ENCODE results near the gene CLGN.

The CLGN gene

GRCh38 chr4:140357868-140358267, 69.6 kb downstream of the CLGN start:
- Histone ChIP-seq H3K4me3 (ENCODE audit: low read length in 2 of 2) (no peak overlapping the region), H3K9ac (ENCODE audit: low read length in 2 of 2) (no peak overlapping the region), H3K27ac (ENCODE audit: low read length) (no peak overlapping the region), H3K36me3 (ENCODE audit: control insufficient read depth in 2 of 2, insufficient read depth in 2 of 2, low read length in 2 of 2) (no peaks in the 10 kb centered on the region), H3K9me3 (ENCODE audit: control insufficient read depth in 2 of 2, low read length in 2 of 2) (no peaks in the 10 kb centered on the region), H3K4me1 (ENCODE audit: control insufficient read depth, insufficient read depth, low read length) (no peaks in the 10 kb centered on the region), H3K27me3 (ENCODE audit: control insufficient read depth in 1 of 2, insufficient read depth in 2 of 2, low read length in 2 of 2) (peaks cover 0 to 2% of the 10 kb centered on the region in 2 donors)

- H3K9ac ChIP-seq (ENCODE audit: low read length in 2 of 2), result no peak overlapping the region
- no peak overlapping the region for H3K4me3 ChIP-seq (ENCODE audit: low read length in 2 of 2)
- H3K9me3 ChIP-seq (ENCODE audit: control insufficient read depth in 2 of 2, low read length in 2 of 2), result no peaks in the 10 kb centered on the region
- no peak overlapping the region for H3K27ac ChIP-seq (ENCODE audit: low read length)
- H3K27me3 ChIP-seq (ENCODE audit: control insufficient read depth in 1 of 2, insufficient read depth in 2 of 2, low read length in 2 of 2), result peaks cover 0 to 2% of the 10 kb centered on the region in 2 donors
- H3K36me3 ChIP-seq (ENCODE audit: control insufficient read depth in 2 of 2, insufficient read depth in 2 of 2, low read length in 2 of 2), result no peaks in the 10 kb centered on the region
- no peaks in the 10 kb centered on the region for H3K4me1 ChIP-seq (ENCODE audit: control insufficient read depth, insufficient read depth, low read length)
These were observed 72.2 kb downstream of the CLGN start for GRCh38 chr4:140355288-140355687.

GRCh38 chr4:140353786-140354185, 73.7 kb downstream of the CLGN start:
- Histone ChIP-seq H3K36me3 (ENCODE audit: control insufficient read depth in 2 of 2, insufficient read depth in 2 of 2, low read length in 2 of 2) (no peaks in the 10 kb centered on the region), H3K27me3 (ENCODE audit: control insufficient read depth in 1 of 2, insufficient read depth in 2 of 2, low read length in 2 of 2) (peaks cover 0 to 2% of the 10 kb centered on the region in 2 donors), H3K4me1 (ENCODE audit: control insufficient read depth, insufficient read depth, low read length) (no peaks in the 10 kb centered on the region), H3K9me3 (ENCODE audit: control insufficient read depth in 2 of 2, low read length in 2 of 2) (no peaks in the 10 kb centered on the region), H3K27ac (ENCODE audit: low read length) (no peak overlapping the region), H3K4me3 (ENCODE audit: low read length in 2 of 2) (no peak overlapping the region), H3K9ac (ENCODE audit: low read length in 2 of 2) (no peak overlapping the region)

- Histone ChIP-seq H3K27me3 (ENCODE audit: control insufficient read depth in 1 of 2, insufficient read depth in 2 of 2, low read length in 2 of 2) (no peaks in the 10 kb centered on the region), H3K27ac (ENCODE audit: low read length) (no peak overlapping the region), H3K9me3 (ENCODE audit: control insufficient read depth in 2 of 2, low read length in 2 of 2) (no peaks in the 10 kb centered on the region), H3K4me1 (ENCODE audit: control insufficient read depth, insufficient read depth, low read length) (no peaks in the 10 kb centered on the region), H3K4me3 (ENCODE audit: low read length in 2 of 2) (no peak overlapping the region), H3K9ac (ENCODE audit: low read length in 2 of 2) (no peak overlapping the region), H3K36me3 (ENCODE audit: control insufficient read depth in 2 of 2, insufficient read depth in 2 of 2, low read length in 2 of 2) (no peaks in the 10 kb centered on the region)
These were observed 76.1 kb downstream of the CLGN start for GRCh38 chr4:140351093-140352075.

GRCh38 chr4:140349816-140350215, 77.6 kb downstream of the CLGN start:
- Histone ChIP-seq H3K9ac (ENCODE audit: low read length in 2 of 2) (no peak overlapping the region), H3K4me3 (ENCODE audit: low read length in 2 of 2) (no peak overlapping the region), H3K36me3 (ENCODE audit: control insufficient read depth in 2 of 2, insufficient read depth in 2 of 2, low read length in 2 of 2) (no peaks in the 10 kb centered on the region), H3K27me3 (ENCODE audit: control insufficient read depth in 1 of 2, insufficient read depth in 2 of 2, low read length in 2 of 2) (no peaks in the 10 kb centered on the region), H3K4me1 (ENCODE audit: control insufficient read depth, insufficient read depth, low read length) (no peaks in the 10 kb centered on the region), H3K27ac (ENCODE audit: low read length) (no peak overlapping the region), H3K9me3 (ENCODE audit: control insufficient read depth in 2 of 2, low read length in 2 of 2) (no peaks in the 10 kb centered on the region)

- Histone ChIP-seq H3K27ac (ENCODE audit: low read length) (no peak overlapping the region), H3K9ac (ENCODE audit: low read length in 2 of 2) (no peak overlapping the region), H3K9me3 (ENCODE audit: control insufficient read depth in 2 of 2, low read length in 2 of 2) (no peaks in the 10 kb centered on the region), H3K4me3 (ENCODE audit: low read length in 2 of 2) (no peak overlapping the region), H3K36me3 (ENCODE audit: control insufficient read depth in 2 of 2, insufficient read depth in 2 of 2, low read length in 2 of 2) (no peaks in the 10 kb centered on the region), H3K4me1 (ENCODE audit: control insufficient read depth, insufficient read depth, low read length) (peaks cover 3% of the 10 kb centered on the region), H3K27me3 (ENCODE audit: control insufficient read depth in 1 of 2, insufficient read depth in 2 of 2, low read length in 2 of 2) (peaks cover 0 to 3% of the 10 kb centered on the region in 2 donors)
These were observed 81.3 kb downstream of the CLGN start for GRCh38 chr4:140346136-140346535.

- Histone ChIP-seq H3K4me1 (ENCODE audit: control insufficient read depth, insufficient read depth, low read length) (peaks cover 3% of the 10 kb centered on the region), H3K9me3 (ENCODE audit: control insufficient read depth in 2 of 2, low read length in 2 of 2) (no peaks in the 10 kb centered on the region), H3K27ac (ENCODE audit: low read length) (no peak overlapping the region), H3K27me3 (ENCODE audit: control insufficient read depth in 1 of 2, insufficient read depth in 2 of 2, low read length in 2 of 2) (peaks cover 0 to 3% of the 10 kb centered on the region in 2 donors), H3K4me3 (ENCODE audit: low read length in 2 of 2) (no peak overlapping the region), H3K9ac (ENCODE audit: low read length in 2 of 2) (no peak overlapping the region), H3K36me3 (ENCODE audit: control insufficient read depth in 2 of 2, insufficient read depth in 2 of 2, low read length in 2 of 2) (no peaks in the 10 kb centered on the region)
These were observed 82.8 kb downstream of the CLGN start for GRCh38 chr4:140344621-140345020.

GRCh38 chr4:140344101-140344500, 83.3 kb downstream of the CLGN start:
- H3K9me3 ChIP-seq (ENCODE audit: control insufficient read depth in 2 of 2, low read length in 2 of 2), result no peaks in the 10 kb centered on the region
- H3K27ac ChIP-seq (ENCODE audit: low read length), result no peak overlapping the region
- H3K4me3 ChIP-seq (ENCODE audit: low read length in 2 of 2), result no peak overlapping the region
- H3K36me3 ChIP-seq (ENCODE audit: control insufficient read depth in 2 of 2, insufficient read depth in 2 of 2, low read length in 2 of 2), result no peaks in the 10 kb centered on the region
- H3K9ac ChIP-seq (ENCODE audit: low read length in 2 of 2), result no peak overlapping the region
- peaks cover 0 to 3% of the 10 kb centered on the region in 2 donors for H3K27me3 ChIP-seq (ENCODE audit: control insufficient read depth in 1 of 2, insufficient read depth in 2 of 2, low read length in 2 of 2)
- H3K4me1 ChIP-seq (ENCODE audit: control insufficient read depth, insufficient read depth, low read length), result peaks cover 3% of the 10 kb centered on the region

- Histone ChIP-seq H3K27me3 (ENCODE audit: control insufficient read depth in 1 of 2, insufficient read depth in 2 of 2, low read length in 2 of 2) (peaks cover 0 to 3% of the 10 kb centered on the region in 2 donors), H3K9ac (ENCODE audit: low read length in 2 of 2) (no peak overlapping the region), H3K4me3 (ENCODE audit: low read length in 2 of 2) (no peak overlapping the region), H3K4me1 (ENCODE audit: control insufficient read depth, insufficient read depth, low read length) (peaks cover 3% of the 10 kb centered on the region), H3K36me3 (ENCODE audit: control insufficient read depth in 2 of 2, insufficient read depth in 2 of 2, low read length in 2 of 2) (no peaks in the 10 kb centered on the region), H3K27ac (ENCODE audit: low read length) (no peak overlapping the region), H3K9me3 (ENCODE audit: control insufficient read depth in 2 of 2, low read length in 2 of 2) (no peaks in the 10 kb centered on the region)
These were observed 84.1 kb downstream of the CLGN start for GRCh38 chr4:140343303-140343702.

GRCh38 chr4:140342620-140343019, 84.8 kb downstream of the CLGN start:
- Histone ChIP-seq H3K27ac (ENCODE audit: low read length) (no peak overlapping the region), H3K9me3 (ENCODE audit: control insufficient read depth in 2 of 2, low read length in 2 of 2) (no peaks in the 10 kb centered on the region), H3K9ac (ENCODE audit: low read length in 2 of 2) (no peak overlapping the region)

More at GRCh38 chr4:140342620-140343019, 84.8 kb downstream of the CLGN start:
- Histone ChIP-seq H3K4me3 (ENCODE audit: low read length in 2 of 2) (no peak overlapping the region), H3K27me3 (ENCODE audit: control insufficient read depth in 1 of 2, insufficient read depth in 2 of 2, low read length in 2 of 2) (peaks cover 0 to 3% of the 10 kb centered on the region in 2 donors), H3K4me1 (ENCODE audit: control insufficient read depth, insufficient read depth, low read length) (peaks cover 3% of the 10 kb centered on the region), H3K36me3 (ENCODE audit: control insufficient read depth in 2 of 2, insufficient read depth in 2 of 2, low read length in 2 of 2) (no peaks in the 10 kb centered on the region)
